K562 (cell line): Measurements from ENCODE around the gene CDCP1. TPM values are rescaled to one million over a fixed set of nuclear protein-coding genes. Genes with fewer than 3 reads are reported as not detected.

Experiments
- ADNP ChIP-seq: fragments of 200-800 bp; sonication (Bioruptor generic); IDR thresholded peaks from 2 replicates; pipeline ENCODE4 v1.6.1; 2016; ENCODE audit warnings: missing genetic modification characterization, missing compliant biosample characterization
- ARHGAP35 ChIP-seq: fragments of 450-650 bp; IDR thresholded peaks from 2 replicates; pipeline ENCODE4 v1.6.1; 2018; ENCODE audit not compliant: partially characterized antibody
- CBFB ChIP-seq: sonication (generic); formaldehyde crosslinking; IDR thresholded peaks from 2 replicates; pipeline ENCODE4 v1.4.0; 2020; ENCODE audit warnings: mild to moderate bottlenecking, missing genetic modification reagents
- CXXC5 ChIP-seq: fragments of 250-450 bp; sonication (Bioruptor Pico); IDR thresholded peaks from 2 replicates; pipeline ENCODE4 v1.8.0; 2022; ENCODE audit warnings: inconsistent platforms, mild to moderate bottlenecking, moderate library complexity
- FOXM1 ChIP-seq, 2 experiments: fragments of 450-650 bp in 1 of 2; sonication (generic) in 1 of 2; formaldehyde crosslinking in 1 of 2; IDR thresholded peaks; 2 replicates each; pipeline versions ENCODE4 v1.6.1 to v1.9.0; 2017 to 2022; ENCODE audit warnings: low read depth in 2 of 2, mild to moderate bottlenecking in 2 of 2, missing genetic modification reagents in 1 of 2, moderate library complexity in 1 of 2
- GATAD2B ChIP-seq: fragments of 450-650 bp; IDR thresholded peaks from 2 replicates; pipeline ENCODE4 v1.6.1; 2017; ENCODE audit warnings: mild to moderate bottlenecking, borderline replicate concordance
- HDAC1 ChIP-seq, 2 experiments: fragments of 450-650 bp; IDR thresholded peaks; 2 replicates each; pipeline ENCODE4 v1.6.1; 2016 to 2017; ENCODE audit warnings: inconsistent platforms in 1 of 2, mild to moderate bottlenecking in 1 of 2, moderate library complexity in 1 of 2
- HEY1 ChIP-seq: fragments of 250-450 bp; sonication (Bioruptor Pico); IDR thresholded peaks from 2 replicates; pipeline ENCODE4 v1.5.0; 2020; ENCODE audit warnings: mild to moderate bottlenecking, moderate library complexity, borderline replicate concordance
- KLF10 ChIP-seq: fragments of 250-450 bp; sonication (Bioruptor Pico); IDR thresholded peaks from 2 replicates; pipeline ENCODE4 v1.6.1; 2021; ENCODE audit warnings: matching md5 sums
- NFIX ChIP-seq: fragments of 250-450 bp; sonication (Bioruptor Pico); IDR thresholded peaks from 2 replicates; pipeline ENCODE4 v1.4.0; 2020; ENCODE audit warnings: low read depth, mild to moderate bottlenecking, moderate library complexity
- PTRF ChIP-seq: fragments of 450-650 bp; IDR thresholded peaks from 2 replicates; pipeline ENCODE4 v1.6.1; 2016; ENCODE audit warnings: mild to moderate bottlenecking, missing genetic modification characterization, missing compliant biosample characterization
- SMAD3 ChIP-seq: fragments of 450-650 bp; formaldehyde crosslinking; conservative IDR thresholded peaks from 2 replicates; pipeline ENCODE4 v1.4.0; 2020; ENCODE audit warnings: mild to moderate bottlenecking
- TBP ChIP-seq: optimal IDR thresholded peaks from 2 replicates; pipeline ENCODE3; 2011; ENCODE audit warnings: low read depth, low read length, improper control_type of control experiment
- ZFP1 ChIP-seq: fragments of 450-650 bp; formaldehyde crosslinking; IDR thresholded peaks from 2 replicates; pipeline ENCODE4 v1.4.0; 2020; ENCODE audit warnings: mild to moderate bottlenecking, mixed read lengths
- ZFX ChIP-seq: sonication (generic); formaldehyde crosslinking; IDR thresholded peaks from 2 replicates; pipeline ENCODE4 v1.8.0; 2022; ENCODE audit warnings: mild to moderate bottlenecking, missing genetic modification reagents, moderate library complexity
- ZNF143 ChIP-seq: sonication (generic); formaldehyde crosslinking; IDR thresholded peaks from 2 replicates; pipeline ENCODE4 v1.9.0; 2022; ENCODE audit warnings: mild to moderate bottlenecking, missing genetic modification reagents
- ZNF436 ChIP-seq: fragments of 250-450, 450-650 bp; sonication (Bioruptor Pico); formaldehyde crosslinking; IDR thresholded peaks from 2 replicates; pipeline ENCODE4 v1.7.0; 2020; ENCODE audit warnings: mild to moderate bottlenecking
- ZNF785 ChIP-seq: fragments of 250-450 bp; sonication (Bioruptor Pico); IDR thresholded peaks from 2 replicates; pipeline ENCODE4 v1.4.0; 2020; ENCODE audit warnings: mild to moderate bottlenecking
- polyA plus RNA-seq, 8 experiments: library from polyadenylated mRNA; depleted of rRNA in 4 of 8; stranded (reverse) in 5 of 8; unstranded in 3 of 8; fragments of >200 nt; fragmentation: Nextera tagmentation in 2 of 8; fragmentation: Illumina TruSeq in 1 of 8; extraction: Ambion mirVana in 2 of 8; extraction: Trizol in 1 of 8; gene quantifications; 2 replicates each; pipeline versions ENCODE4 v1.2.1 to v1.2.3, GENCODE V29; 2011 to 2014; ENCODE audit warnings: inconsistent platforms in 1 of 8, missing spikeins in 1 of 8
- total RNA-seq, 7 experiments: library from RNA; depleted of rRNA in 6 of 7; stranded (reverse); fragments of >200 nt in 6 of 7; fragmentation: Illumina TruSeq in 2 of 7; extraction: Trizol in 2 of 7; gene quantifications; 2 replicates each; pipeline versions ENCODE4 v1.2.1 to v1.2.3, GENCODE V29; 2011 to 2021; ENCODE audit warnings: low replicate concordance in 1 of 7
- TF ChIP-seq, protein P1 (sequence below): fragments of 250-450 bp; sonication (Bioruptor Pico); IDR thresholded peaks from 2 replicates; pipeline ENCODE4 v1.9.0; 2021; ENCODE audit warnings: mild to moderate bottlenecking
- TF ChIP-seq, protein P2 (sequence below): sonication (generic); formaldehyde crosslinking; IDR thresholded peaks from 2 replicates; pipeline ENCODE4 v1.8.0; 2022; ENCODE audit warnings: mild to moderate bottlenecking, missing genetic modification reagents
- TF ChIP-seq, protein P3 (sequence below): fragments of 150-350 bp; conservative IDR thresholded peaks from 2 replicates; pipeline ENCODE4 v1.6.1; 2014; ENCODE audit warnings: low read length

The CDCP1 gene
- total and polyA plus RNA-seq, 9 of the 15 experiments (the other 6 are each of a cell fraction or from before 2014, with no cell fraction given): 3.9 to 16.4 (median 5.2) TPM

DNA sequence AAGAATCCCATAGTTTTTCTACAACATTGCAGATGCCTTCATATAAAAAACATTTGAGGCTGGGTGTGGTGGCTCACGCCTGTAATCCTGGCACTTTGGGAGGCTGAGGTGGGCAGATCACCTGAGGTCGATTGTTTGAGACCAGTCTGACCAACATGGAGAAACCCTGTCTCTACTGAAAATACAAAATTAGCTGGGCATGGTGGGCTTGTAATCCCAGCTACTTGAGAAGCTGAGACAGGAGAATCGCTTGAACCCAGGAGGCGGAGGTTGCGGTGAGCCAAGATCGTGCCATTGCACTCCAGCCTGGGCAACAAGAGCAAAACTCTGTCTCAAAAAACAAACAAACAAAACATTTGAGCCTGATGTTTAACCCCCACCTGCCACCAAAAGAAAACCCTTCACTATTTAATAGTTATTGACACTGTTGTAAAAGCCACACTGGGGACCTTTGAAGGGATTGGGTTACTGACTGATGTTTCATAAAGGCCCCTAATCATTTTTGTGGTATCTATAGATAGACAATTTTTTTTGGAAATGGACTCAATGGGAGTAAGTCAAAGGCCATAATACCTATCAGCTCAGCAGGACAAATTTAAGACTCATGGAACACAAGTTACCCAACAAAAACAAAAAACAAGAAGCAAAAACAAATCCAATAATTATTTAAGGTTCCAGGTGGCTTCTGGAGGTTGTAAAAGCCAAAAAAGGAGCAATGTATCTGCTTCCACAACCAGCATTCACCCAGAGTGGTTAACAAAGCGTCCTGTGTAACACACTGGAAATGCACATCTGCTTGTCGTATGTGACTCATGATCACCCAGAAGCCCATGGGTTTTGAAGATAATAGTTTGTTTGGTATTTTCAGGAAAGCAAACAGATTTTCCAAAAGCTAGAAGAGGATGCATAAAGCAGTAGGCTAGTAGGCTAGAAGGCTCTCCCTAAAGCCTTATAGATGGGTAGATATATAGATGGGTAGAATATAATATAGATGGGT is 41.2 kb downstream of the CDCP1 start (continued):
- peak; percentile 61 for TF ChIP-seq ZNF143
- peak in 1 of 2 experiments; percentile 3; a peak in 1 of 4 replicates for TF ChIP-seq HDAC1 (IDR thresholded peaks at IDR 0.05)
- TF ChIP-seq ZFX (CRISPR knock-in tag): no peak
- peak; percentile 60; the same call in 1 of the 2 replicates for TF ChIP-seq SMAD3
- no peak for TF ChIP-seq HEY1 (CRISPR knock-in tag)
- no peak for TF ChIP-seq ADNP
- TF ChIP-seq, protein P1, sequence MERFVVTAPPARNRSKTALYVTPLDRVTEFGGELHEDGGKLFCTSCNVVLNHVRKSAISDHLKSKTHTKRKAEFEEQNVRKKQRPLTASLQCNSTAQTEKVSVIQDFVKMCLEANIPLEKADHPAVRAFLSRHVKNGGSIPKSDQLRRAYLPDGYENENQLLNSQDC (CRISPR knock-in tag): no peak
- TF ChIP-seq ZFP1 (CRISPR knock-in tag): no peak
- no peak for TF ChIP-seq KLF10 (CRISPR knock-in tag)
- peak; percentile 9 for TF ChIP-seq TBP
- TF ChIP-seq FOXM1 (IDR thresholded peaks at IDR 0.05; ENCODE audit: low read depth): no peak
- no peak for TF ChIP-seq FOXM1 (CRISPR knock-in tag; IDR thresholded peaks at IDR 0.05; ENCODE audit: low read depth)
- no peak for TF ChIP-seq ZNF436 (CRISPR knock-in tag)
- TF ChIP-seq CXXC5 (CRISPR knock-in tag): peak; percentile 8
- TF ChIP-seq ARHGAP35: no peak
- TF ChIP-seq NFIX (CRISPR knock-in tag): no peak
- 0 out of 2 replicates have a peak, but pooled peaks have one; percentile 4 for TF ChIP-seq GATAD2B
- TF ChIP-seq, protein P2, sequence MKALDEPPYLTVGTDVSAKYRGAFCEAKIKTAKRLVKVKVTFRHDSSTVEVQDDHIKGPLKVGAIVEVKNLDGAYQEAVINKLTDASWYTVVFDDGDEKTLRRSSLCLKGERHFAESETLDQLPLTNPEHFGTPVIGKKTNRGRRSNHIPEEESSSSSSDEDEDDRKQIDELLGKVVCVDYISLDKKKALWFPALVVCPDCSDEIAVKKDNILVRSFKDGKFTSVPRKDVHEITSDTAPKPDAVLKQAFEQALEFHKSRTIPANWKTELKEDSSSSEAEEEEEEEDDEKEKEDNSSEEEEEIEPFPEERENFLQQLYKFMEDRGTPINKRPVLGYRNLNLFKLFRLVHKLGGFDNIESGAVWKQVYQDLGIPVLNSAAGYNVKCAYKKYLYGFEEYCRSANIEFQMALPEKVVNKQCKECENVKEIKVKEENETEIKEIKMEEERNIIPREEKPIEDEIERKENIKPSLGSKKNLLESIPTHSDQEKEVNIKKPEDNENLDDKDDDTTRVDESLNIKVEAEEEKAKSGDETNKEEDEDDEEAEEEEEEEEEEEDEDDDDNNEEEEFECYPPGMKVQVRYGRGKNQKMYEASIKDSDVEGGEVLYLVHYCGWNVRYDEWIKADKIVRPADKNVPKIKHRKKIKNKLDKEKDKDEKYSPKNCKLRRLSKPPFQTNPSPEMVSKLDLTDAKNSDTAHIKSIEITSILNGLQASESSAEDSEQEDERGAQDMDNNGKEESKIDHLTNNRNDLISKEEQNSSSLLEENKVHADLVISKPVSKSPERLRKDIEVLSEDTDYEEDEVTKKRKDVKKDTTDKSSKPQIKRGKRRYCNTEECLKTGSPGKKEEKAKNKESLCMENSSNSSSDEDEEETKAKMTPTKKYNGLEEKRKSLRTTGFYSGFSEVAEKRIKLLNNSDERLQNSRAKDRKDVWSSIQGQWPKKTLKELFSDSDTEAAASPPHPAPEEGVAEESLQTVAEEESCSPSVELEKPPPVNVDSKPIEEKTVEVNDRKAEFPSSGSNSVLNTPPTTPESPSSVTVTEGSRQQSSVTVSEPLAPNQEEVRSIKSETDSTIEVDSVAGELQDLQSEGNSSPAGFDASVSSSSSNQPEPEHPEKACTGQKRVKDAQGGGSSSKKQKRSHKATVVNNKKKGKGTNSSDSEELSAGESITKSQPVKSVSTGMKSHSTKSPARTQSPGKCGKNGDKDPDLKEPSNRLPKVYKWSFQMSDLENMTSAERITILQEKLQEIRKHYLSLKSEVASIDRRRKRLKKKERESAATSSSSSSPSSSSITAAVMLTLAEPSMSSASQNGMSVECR (CRISPR knock-in tag): no peak; the same call in 1 of the 2 replicates
- TF ChIP-seq, protein P3, sequence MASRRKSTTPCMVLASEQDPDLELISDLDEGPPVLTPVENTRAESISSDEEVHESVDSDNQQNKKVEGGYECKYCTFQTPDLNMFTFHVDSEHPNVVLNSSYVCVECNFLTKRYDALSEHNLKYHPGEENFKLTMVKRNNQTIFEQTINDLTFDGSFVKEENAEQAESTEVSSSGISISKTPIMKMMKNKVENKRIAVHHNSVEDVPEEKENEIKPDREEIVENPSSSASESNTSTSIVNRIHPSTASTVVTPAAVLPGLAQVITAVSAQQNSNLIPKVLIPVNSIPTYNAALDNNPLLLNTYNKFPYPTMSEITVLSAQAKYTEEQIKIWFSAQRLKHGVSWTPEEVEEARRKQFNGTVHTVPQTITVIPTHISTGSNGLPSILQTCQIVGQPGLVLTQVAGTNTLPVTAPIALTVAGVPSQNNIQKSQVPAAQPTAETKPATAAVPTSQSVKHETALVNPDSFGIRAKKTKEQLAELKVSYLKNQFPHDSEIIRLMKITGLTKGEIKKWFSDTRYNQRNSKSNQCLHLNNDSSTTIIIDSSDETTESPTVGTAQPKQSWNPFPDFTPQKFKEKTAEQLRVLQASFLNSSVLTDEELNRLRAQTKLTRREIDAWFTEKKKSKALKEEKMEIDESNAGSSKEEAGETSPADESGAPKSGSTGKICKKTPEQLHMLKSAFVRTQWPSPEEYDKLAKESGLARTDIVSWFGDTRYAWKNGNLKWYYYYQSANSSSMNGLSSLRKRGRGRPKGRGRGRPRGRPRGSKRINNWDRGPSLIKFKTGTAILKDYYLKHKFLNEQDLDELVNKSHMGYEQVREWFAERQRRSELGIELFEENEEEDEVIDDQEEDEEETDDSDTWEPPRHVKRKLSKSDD: no peak
- TF ChIP-seq PTRF: 0 out of 2 replicates have a peak, but pooled peaks have one; percentile 31
- no peak for TF ChIP-seq ZNF785 (CRISPR knock-in tag)
- no peak for TF ChIP-seq CBFB (CRISPR knock-in tag)
